Hepatocyte (in vitro differentiated cells): ENCODE measurements around the gene PDZD8.

ENCODE experiments used
- EZH2 ChIP-seq: fragments of 200-600 bp; sonication (generic); IDR thresholded peaks from 2 replicates; pipeline ENCODE4 v1.6.1; 2016; ENCODE audit warnings: antibody characterized with exemption, mild to moderate bottlenecking, borderline replicate concordance
- EZH2phosphoT487 ChIP-seq: fragments of 200-600 bp; sonication (generic); IDR thresholded peaks from one replicate; pipeline ENCODE4 v1.6.1; 2018; ENCODE audit warnings: antibody characterized with exemption, mild to moderate bottlenecking, low read depth, moderate library complexity; ENCODE audit not compliant: unreplicated experiment, severe bottlenecking
- TF ChIP-seq, protein P1 (sequence below): fragments of 200-600 bp; sonication (generic); IDR thresholded peaks from 2 replicates; pipeline ENCODE4 v1.5.1; 2016; ENCODE audit warnings: antibody characterized with exemption, mild to moderate bottlenecking; ENCODE audit not compliant: poor library complexity

GRCh38 chr10:117424171-117424570 is 48.9 kb upstream of the PDZD8 start:
- TF ChIP-seq, protein P1, sequence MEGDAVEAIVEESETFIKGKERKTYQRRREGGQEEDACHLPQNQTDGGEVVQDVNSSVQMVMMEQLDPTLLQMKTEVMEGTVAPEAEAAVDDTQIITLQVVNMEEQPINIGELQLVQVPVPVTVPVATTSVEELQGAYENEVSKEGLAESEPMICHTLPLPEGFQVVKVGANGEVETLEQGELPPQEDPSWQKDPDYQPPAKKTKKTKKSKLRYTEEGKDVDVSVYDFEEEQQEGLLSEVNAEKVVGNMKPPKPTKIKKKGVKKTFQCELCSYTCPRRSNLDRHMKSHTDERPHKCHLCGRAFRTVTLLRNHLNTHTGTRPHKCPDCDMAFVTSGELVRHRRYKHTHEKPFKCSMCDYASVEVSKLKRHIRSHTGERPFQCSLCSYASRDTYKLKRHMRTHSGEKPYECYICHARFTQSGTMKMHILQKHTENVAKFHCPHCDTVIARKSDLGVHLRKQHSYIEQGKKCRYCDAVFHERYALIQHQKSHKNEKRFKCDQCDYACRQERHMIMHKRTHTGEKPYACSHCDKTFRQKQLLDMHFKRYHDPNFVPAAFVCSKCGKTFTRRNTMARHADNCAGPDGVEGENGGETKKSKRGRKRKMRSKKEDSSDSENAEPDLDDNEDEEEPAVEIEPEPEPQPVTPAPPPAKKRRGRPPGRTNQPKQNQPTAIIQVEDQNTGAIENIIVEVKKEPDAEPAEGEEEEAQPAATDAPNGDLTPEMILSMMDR, result no peak
- TF ChIP-seq EZH2 (no peak), EZH2phosphoT487 (no peak)
